Measurements from ENCODE around the gene MAP6. TPM values are rescaled to one million over a fixed set of nuclear protein-coding genes. Genes with fewer than 3 reads are reported as not detected.

Gene MAP6
- total RNA-seq, 1 donor from 2014 or later = 30.5 TPM

DNA sequence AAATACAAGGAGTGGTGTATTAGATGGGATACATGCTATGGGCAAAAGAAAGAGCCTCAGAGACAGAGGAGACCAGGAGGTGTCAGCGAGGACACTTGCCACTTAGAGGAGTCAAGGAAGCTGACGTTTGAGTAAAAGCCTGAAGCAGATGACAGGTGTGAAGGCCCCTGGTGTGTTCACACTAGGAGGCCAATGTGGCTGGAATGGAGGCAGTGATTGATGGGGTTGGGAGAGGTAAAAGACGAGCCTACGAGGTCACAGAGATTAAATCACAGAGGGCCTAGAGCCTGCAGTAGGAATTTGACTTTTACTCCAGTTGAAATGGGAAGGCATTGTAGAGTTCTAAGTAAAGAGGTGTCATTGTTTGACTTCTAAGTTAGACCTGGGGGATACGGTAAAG lies 131.1 kb downstream of the MAP6 start:
- Mint-ChIP-seq H3K4me3 (no peak overlapping the region), H3K9me3 (no peaks in the 10 kb centered on the region), H3K36me3 (no peaks in the 10 kb centered on the region), H3K4me1 (ENCODE audit: unreplicated experiment) (peaks cover 24% of the 10 kb centered on the region), H3K27me3 (no peaks in the 10 kb centered on the region), H3K27ac (no peak overlapping the region)
- TF ChIP-seq, protein P1, sequence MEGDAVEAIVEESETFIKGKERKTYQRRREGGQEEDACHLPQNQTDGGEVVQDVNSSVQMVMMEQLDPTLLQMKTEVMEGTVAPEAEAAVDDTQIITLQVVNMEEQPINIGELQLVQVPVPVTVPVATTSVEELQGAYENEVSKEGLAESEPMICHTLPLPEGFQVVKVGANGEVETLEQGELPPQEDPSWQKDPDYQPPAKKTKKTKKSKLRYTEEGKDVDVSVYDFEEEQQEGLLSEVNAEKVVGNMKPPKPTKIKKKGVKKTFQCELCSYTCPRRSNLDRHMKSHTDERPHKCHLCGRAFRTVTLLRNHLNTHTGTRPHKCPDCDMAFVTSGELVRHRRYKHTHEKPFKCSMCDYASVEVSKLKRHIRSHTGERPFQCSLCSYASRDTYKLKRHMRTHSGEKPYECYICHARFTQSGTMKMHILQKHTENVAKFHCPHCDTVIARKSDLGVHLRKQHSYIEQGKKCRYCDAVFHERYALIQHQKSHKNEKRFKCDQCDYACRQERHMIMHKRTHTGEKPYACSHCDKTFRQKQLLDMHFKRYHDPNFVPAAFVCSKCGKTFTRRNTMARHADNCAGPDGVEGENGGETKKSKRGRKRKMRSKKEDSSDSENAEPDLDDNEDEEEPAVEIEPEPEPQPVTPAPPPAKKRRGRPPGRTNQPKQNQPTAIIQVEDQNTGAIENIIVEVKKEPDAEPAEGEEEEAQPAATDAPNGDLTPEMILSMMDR (conservative IDR thresholded peaks at IDR 0.05) = no peak
- no peak for DNase-seq (ENCODE audit: extremely low spot score, unreplicated experiment)

Other genes starting within 250 kb of the MAP6 start
- gene KLHL35, start 235.8 kb downstream of the MAP6 start, total RNA-seq (ENCODE audit: low replicate concordance) = 0.67 and 1.6 TPM in 2 replicates
- gene GDPD5, start 143.1 kb downstream of the MAP6 start, total RNA-seq (ENCODE audit: low replicate concordance) = 7.5 and 11.3 TPM in 2 replicates
- 151 and 229 TPM in 2 replicates for gene SERPINH1, start 106.8 kb downstream of the MAP6 start, total RNA-seq (ENCODE audit: low replicate concordance)
- gene MOGAT2, start 48.8 kb upstream of the MAP6 start, total RNA-seq (ENCODE audit: low replicate concordance) = 1.2 and 2.2 TPM in 2 replicates
- 5.9 and 11.2 TPM in 2 replicates for gene DGAT2, start 99.7 kb upstream of the MAP6 start, total RNA-seq (ENCODE audit: low replicate concordance)
- gene UVRAG, start 146.2 kb upstream of the MAP6 start, total RNA-seq (ENCODE audit: low replicate concordance) = 20.7 and 29.5 TPM in 2 replicates

Measured in type B pancreatic cell (in vitro differentiated cells).